ENCODE results near the gene WIPF2.

The WIPF2 gene

DNA sequence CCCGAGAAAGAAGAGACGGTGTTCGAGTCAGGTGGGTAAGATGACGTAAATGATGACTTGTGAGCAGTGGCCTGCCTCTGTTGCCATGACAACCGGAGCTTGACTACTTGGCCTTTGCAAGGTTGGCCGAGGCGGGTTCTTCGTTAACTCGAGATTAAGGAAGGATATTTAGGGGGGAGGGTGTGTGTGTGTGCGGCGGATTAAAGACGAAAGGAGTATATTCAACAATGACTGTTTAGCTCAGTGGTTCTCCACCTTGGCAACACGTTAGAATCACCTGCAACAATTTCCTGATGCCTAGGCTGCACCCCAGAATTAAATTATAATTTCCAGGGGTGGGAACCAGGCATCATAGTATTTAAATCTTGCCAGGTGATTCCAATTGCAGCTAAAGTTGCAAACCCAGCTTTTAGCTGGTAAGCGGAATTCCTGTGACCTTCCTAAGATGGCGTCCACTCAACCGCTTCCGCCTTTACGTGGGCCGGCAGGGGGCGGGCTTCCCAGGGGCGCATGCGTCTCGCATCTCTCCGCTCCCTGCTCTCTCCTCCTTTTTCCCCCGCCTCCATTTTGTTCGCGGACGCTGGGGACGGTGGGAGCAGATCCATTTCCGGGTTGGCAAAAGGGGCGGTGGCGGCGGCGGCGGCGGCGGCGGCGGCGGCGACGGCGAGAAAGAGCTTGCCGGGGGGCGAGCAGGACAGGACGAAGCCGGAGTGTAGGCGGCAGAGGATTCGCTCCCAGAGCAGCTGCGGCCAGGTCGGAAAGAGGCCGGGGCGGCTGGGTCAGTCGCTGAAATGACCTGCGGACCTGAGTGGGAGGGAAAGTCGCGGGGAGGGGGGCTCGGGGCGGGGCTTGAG lies at the start of gene WIPF2:
Gene WIPF2 (plus strand): TSS at position 565 of the 854 bp plus-strand sequence. CDS start 37,156 bp downstream, outside the sequence.
- peak; percentile 99 for DNase-seq

GRCh38 chr17:40170325-40170724 lies 48.8 kb upstream of the WIPF2 start:
- DNase-seq: no peak

- no peak for DNase-seq
Observed at GRCh38 chr17:40171750-40172149, 47.4 kb upstream of the WIPF2 start.

DNA sequence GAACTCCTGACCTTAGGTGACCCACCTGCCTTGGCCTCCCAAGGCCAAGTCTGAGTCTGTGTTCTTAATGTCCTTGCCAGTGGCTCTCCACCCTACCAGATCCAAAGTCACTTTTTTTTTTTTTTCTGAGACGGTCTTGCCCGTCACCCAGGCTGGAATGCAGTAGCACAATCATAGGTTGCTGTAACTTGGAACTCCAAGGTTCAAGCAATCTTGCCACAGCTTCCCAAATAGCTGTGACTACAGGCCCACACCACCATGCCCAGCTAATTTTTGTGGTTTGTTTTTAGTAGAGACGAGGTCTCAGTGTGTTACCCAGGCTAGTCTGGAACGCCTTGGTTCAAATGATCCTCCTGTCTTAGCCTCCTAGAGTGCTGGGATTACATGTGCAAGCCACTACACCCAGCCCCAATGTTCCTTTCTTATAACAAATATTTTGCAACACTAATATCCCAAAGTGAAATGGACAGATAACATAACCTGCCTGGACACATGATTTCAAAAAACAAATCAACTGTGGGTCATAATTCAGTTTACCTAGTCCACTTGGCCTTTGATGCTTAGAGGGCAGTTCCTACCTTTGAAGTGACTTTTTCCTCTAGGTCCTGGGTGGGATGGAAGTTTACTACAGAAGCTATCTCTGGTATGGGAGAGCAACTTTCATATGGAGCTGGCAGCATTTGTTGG lies 45.9 kb upstream of the WIPF2 start:
- no peak for DNase-seq

GRCh38 chr17:40173778-40174135 lies 45.3 kb upstream of the WIPF2 start:
- DNase-seq: no peak

DNA sequence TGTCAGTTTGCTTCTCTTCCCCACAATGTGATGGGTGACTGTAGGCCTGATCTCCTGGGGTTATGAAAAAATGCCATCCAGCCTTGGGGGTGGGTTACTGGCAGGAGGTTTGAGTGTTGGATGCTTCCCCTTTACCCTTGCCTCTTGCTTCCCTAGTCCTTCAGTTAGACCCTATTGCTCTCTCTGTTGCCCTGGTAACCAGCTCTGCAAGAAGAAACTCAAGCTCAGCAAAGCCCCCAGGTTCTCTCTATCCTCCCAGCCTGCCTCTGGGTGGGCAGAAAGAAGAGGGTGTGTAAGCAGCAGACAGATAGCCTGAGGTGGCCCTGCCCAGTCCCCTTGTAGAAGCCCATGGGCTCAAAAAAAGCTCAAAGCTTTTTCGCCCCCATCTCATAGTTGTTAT lies 44.6 kb upstream of the WIPF2 start:
- DNase-seq: no peak

GRCh38 chr17:40175928-40176753 lies 43.0 kb upstream of the WIPF2 start:
- no peak for DNase-seq

DNA sequence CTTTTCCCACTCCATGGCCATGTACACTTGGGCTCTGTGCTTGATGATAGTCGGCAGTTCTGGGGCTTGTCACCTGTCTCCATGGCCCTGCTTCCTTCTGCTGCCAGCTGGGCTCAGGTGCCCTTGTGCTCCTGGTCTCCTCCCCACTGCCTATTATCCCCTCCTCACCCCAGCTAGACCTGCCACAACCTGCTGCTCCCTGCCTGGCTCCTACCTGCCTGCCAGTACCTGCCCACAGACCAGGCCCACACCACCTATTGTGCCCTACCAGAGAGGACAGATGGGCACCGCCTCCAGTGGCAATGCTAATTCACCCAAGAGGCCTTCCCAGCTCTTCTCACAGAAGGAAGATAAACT lies 42.4 kb upstream of the WIPF2 start:
- DNase-seq: no peak

DNA sequence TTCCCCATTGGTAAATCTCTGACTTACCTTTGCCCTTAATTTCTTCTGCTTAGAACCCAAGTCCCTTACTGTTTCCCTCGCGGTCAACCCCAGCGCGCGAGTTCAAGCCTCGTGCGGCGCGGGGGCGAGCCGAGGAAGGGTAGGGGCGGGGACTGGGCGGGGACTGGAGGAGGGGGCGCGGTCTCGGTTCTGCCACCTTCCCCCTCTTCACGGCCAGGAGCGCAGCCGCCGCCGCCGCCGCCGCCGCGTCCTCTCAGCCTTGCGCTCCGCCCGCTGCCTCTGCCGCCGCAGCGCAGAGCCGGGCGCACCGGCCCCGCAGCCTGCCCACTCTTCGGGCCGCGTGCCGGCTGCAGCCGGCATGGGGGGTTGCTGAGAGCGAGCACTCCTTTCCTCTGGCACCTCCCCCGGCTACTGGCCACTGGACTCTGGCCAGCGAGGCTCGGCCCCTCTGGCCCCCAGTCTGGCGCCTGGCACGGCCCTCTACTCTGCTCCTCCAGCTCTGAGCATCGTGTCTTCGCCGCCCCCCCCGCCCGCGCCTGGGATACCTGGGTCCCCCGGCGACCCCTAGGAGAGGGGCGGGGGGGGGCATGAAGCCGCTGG lies 41.7 kb upstream of the WIPF2 start, which contains the start of gene RAPGEFL1:
Gene RAPGEFL1 (plus strand): TSS at position 196 of the 600 bp plus-strand sequence. CDS start 392 bp downstream, at position 588.
- peak; percentile 84 for DNase-seq

DNA sequence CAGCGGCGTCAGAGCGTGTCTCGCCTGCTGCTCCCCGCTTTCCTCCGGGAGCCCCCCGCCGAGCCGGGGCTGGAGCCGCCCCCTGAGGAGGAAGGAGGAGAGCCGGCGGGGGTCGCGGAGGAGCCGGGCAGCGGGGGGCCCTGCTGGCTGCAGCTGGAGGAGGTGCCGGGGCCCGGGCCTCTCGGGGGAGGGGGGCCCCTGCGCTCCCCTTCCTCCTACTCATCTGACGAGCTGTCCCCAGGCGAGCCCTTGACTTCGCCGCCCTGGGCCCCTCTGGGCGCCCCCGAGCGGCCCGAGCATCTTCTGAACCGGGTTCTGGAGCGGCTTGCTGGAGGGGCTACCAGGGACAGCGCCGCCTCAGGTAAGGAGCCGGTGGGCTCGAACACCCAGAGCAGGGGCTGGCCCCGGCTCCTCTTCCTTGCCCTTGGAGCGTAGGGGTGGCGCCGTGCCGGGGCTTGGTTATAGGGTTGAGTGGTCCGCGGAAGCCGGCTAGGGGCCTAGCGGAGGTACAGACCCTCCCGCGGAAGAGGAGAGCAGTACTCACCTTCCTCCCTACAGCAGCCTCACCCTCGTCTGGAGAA lies 41.0 kb upstream of the WIPF2 start:
- no peak for DNase-seq

DNA sequence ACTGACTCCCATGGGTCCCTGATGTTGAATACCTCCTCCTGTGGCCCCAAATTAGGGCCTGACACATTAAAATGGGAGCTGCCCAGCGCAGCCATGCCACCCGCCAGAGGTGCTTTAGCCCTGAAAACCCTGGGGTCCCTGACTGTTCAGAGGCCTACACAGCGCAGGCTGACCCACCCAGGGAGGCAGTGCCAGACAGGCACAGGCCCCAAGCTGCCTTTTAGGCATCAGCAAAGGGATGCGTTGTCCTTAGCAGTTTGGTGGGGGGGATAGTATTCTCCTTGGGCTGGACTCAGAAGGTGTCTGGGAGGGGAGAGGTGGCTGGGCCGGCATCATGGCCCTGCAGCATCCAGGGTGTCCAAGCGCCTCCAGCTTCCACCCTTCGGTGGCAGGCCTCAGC lies 40.4 kb upstream of the WIPF2 start:
- no peak for DNase-seq

DNA sequence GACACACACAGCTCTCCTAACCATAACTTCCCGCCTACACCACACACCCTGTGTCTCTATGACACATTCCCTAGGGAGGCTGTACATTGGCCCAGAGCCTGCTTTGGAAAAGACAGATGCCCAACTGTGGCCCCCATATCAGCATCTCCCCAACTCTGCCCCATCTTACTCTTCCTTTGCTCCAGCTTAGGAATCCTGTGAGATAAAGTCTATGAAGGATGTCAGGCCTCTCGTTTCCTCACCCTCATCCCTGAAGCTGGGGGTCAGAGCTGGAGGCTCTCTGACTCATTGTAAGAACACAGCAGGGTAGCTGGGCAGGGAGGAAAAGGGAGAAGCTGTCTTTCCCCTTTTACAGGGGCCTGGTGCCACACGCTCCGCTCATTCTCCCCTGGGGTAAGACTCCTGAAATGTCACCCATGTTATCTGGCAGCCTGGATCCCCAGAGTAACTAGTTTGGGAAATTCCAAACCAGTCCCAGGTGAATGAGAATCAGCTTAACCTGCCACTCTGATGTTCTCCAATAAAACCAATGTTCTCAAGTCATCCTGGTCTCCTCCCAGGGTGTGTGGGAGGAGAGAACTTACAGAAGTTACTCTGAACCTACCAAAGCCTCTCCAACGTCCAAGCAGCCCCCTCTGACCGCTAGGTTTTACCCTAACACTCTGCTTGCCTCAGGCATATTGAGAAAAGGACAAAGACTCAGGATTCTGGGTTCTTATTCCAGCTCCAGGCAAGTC lies 39.0 kb upstream of the WIPF2 start:
- DNase-seq: no peak

- no peak for DNase-seq
Observed at GRCh38 chr17:40180694-40181093, 38.4 kb upstream of the WIPF2 start.

GRCh38 chr17:40181205-40181604 lies 37.9 kb upstream of the WIPF2 start:
- DNase-seq: no peak

GRCh38 chr17:40182606-40183005 lies 36.5 kb upstream of the WIPF2 start:
- DNase-seq: no peak

DNA sequence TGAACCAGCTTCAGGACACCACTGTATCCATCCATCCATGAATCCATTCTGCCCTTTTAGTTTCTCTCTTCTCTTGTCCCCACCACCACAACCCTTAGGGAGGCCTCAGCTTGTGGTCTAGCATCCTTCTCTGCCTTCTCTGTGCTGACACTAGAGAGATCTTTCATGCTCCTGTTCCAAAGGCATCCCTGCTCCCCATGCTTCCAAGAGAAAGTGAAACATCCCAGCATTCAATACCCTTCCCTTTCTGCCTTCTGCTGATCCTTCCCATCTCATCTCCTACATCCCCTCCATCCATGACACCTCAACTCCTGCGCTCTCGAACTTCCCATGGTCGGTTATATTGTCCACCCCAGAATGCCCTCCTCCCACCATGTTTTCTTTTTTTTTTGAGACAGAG lies 31.9 kb upstream of the WIPF2 start:
- DNase-seq: no peak

- no peak for DNase-seq
Observed at GRCh38 chr17:40188694-40189093, 30.4 kb upstream of the WIPF2 start.

DNA sequence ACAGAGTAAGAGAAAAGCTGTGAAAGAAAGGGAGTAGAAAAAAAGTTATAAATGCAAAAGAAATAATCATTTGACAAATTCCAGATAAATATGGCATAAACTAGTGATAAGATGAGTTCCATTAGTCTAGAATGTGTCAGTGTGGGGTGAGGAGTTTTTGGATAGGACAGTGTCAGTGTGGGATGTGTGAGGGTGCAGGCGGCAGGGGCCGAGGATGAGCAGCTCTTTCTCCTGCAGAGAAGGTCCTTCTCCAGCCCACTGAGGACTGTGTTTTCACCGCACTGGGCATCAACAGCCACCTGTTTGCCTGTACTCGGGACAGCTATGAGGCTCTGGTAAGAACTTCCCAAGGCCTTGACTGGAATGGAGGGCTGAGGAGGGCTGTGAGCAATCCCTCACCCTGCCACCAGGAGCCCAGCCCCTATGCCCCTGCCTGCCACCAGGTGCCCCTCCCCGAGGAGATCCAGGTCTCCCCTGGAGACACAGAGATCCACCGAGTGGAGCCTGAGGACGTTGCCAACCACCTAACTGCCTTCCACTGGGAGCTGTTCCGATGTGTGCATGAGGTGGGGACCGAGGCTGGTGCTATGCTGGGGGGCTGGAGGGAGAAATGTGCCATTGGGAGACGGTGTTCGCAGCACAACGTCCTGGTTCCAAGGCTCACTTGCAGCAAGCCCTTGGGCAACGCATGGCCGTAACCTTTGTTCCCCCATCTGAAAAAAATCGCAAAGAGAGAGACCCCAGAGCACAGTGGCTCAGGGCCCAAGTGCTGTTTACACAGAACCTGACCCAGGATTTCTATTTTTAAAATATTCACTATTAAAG lies 28.7 kb upstream of the WIPF2 start:
- DNase-seq: no peak

DNA sequence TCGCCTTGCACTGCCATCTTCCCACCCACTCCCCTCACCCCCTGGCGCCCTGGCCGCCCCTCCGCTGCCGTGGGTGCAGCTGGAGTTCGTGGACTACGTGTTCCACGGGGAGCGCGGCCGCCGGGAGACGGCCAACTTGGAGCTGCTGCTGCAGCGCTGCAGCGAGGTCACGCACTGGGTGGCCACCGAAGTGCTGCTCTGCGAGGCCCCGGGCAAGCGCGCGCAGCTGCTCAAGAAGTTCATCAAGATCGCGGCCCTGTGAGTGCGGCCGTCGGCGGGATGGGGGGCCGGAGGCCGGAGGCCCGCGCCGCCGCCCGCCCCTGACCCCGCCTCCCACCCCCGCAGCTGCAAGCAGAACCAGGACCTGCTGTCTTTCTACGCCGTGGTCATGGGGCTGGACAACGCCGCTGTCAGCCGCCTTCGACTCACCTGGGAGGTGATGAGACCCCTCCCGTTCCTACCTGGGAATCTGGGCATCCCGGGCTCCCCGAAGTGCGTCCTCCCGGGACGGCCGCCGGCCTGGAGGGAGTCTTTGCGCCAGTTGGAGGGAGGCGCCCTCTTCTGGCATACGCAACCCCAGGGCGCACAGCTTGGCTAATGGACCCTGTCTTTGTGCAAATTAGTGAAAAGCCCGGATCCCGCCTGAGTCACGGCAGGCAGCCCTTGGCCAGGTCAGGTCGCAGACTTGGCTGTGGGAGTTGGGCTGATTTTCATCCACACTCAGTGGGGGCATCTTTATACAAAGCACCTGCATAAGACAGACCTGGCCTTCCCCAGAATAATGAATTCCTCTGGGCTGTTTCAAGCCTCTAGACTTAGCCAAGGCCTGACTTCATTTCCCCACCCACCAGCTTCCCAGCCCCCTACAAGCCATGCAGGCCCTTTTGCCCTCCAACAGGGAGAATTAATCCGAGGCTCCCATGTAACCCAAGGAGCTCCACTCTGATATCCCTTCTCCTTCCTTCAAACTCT lies 27.6 kb upstream of the WIPF2 start:
- DNase-seq: peak; percentile 74

DNA sequence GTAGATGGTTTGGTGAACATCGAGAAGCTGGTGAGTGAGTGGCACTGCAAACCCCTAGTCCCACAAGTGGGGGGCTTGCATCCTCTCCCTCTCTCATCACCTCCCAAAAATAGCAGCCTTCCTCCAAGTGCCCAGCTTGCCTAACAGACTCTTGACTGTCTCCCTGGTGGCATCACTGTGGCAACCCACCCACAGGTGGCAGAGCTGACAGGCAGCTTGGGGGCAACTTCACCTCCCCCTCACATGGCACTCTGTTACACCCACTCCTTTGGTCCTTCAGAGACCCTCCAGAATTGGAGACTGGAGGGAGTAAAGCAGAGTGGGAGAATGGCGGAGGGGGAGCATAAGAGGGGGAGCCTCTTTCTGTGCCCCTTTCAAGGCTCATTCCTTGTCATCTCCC lies 26.1 kb upstream of the WIPF2 start:
- DNase-seq: no peak
